Embryonic facial prominence (tissue), 1 donor: ENCODE data around the gene ZFP57.

ENCODE experiments used
- DNase-seq: peaks from one replicate; pipeline ENCODE4 v3.0.0-alpha.2; 2016; ENCODE audit errors: extremely low spot score

The ZFP57 gene

GRCh38 chr6:29656157-29656556 is 24.8 kb downstream of the ZFP57 start:
- no peak for DNase-seq

- DNase-seq, result no peak
Measured at GRCh38 chr6:29655658-29656057, 25.3 kb downstream of the ZFP57 start.

- no peak for DNase-seq
Measured at GRCh38 chr6:29653452-29654038, 27.4 kb downstream of the ZFP57 start.

- no peak for DNase-seq
Measured at GRCh38 chr6:29652198-29652584, 28.8 kb downstream of the ZFP57 start.

- no peak for DNase-seq
Measured at GRCh38 chr6:29651413-29652197, 29.3 kb downstream of the ZFP57 start.

GRCh38 chr6:29649701-29650673 is 31.0 kb downstream of the ZFP57 start:
- DNase-seq, result peak; percentile 91

- DNase-seq, result no peak
Measured at GRCh38 chr6:29647927-29648642, 32.9 kb downstream of the ZFP57 start.

GRCh38 chr6:29641430-29642148 is 39.4 kb downstream of the ZFP57 start:
- DNase-seq, result no peak

- no peak for DNase-seq
Measured at GRCh38 chr6:29637247-29637646, 43.7 kb downstream of the ZFP57 start.

GRCh38 chr6:29633534-29633905 is 47.4 kb downstream of the ZFP57 start:
- no peak for DNase-seq

GRCh38 chr6:29632789-29633533 is 48.0 kb downstream of the ZFP57 start, which contains the start of gene GABBR1:
Gene GABBR1 (minus strand): TSS chr6:29633183. CDS start chr6:29632385, 798 bp downstream.
- peak; percentile 92 for DNase-seq

GRCh38 chr6:29631860-29632731 is 48.9 kb downstream of the ZFP57 start:
- DNase-seq, result no peak

- no peak for DNase-seq
Measured at GRCh38 chr6:29631209-29631810, 49.6 kb downstream of the ZFP57 start.

GRCh38 chr6:29630315-29630714 is 50.6 kb downstream of the ZFP57 start:
- DNase-seq, result no peak

- DNase-seq, result no peak
Measured at GRCh38 chr6:29629571-29629970, 51.4 kb downstream of the ZFP57 start.

GRCh38 chr6:29628419-29629281 is 52.3 kb downstream of the ZFP57 start:
- DNase-seq, result peak; percentile 69

GRCh38 chr6:29627755-29628418 is 53.1 kb downstream of the ZFP57 start:
- DNase-seq, result peak; percentile 76
